H9 (cell line): Measurements from ENCODE around the gene ASIC1. TPM values are rescaled to one million over a fixed set of nuclear protein-coding genes. Genes with fewer than 3 reads are reported as not detected.

ENCODE experiments used
- DNase-seq: peaks from one replicate; pipeline ENCODE4 v3.0.0-alpha.2; 2017
- H2AFZ ChIP-seq: one replicate; pipeline ENCODE4 v1.6.1; 2013; ENCODE audit warnings: mild to moderate bottlenecking, low read length, control low read depth, moderate library complexity
- H2AK5ac ChIP-seq: 2 replicates; pipeline ENCODE4 v1.6.1; 2013; ENCODE audit warnings: low read length, control low read depth, mixed read lengths; ENCODE audit not compliant: insufficient read length
- H2BK120ac ChIP-seq: one replicate; pipeline ENCODE4 v1.6.1; 2013; ENCODE audit warnings: low read depth, mild to moderate bottlenecking, low read length, control low read depth, inconsistent platforms; ENCODE audit not compliant: poor library complexity, severe bottlenecking
- H2BK12ac ChIP-seq: 2 replicates; pipeline ENCODE4 v1.6.1; 2013; ENCODE audit warnings: low read length, control low read depth, mixed read lengths, low read depth; ENCODE audit not compliant: insufficient read length
- H2BK15ac ChIP-seq: 2 replicates; pipeline ENCODE4 v1.6.1; 2013; ENCODE audit warnings: low read depth, low read length, control low read depth
- H2BK20ac ChIP-seq: one replicate; pipeline ENCODE4 v1.6.1; 2013; ENCODE audit warnings: low read depth, mild to moderate bottlenecking, low read length, control low read depth, inconsistent platforms; ENCODE audit not compliant: poor library complexity, severe bottlenecking
- H2BK5ac ChIP-seq: 2 replicates; pipeline ENCODE4 v1.6.1; 2013; ENCODE audit warnings: low read length, control low read depth, mixed read lengths; ENCODE audit not compliant: insufficient read length
- H3K14ac ChIP-seq: 2 replicates; pipeline ENCODE4 v1.6.1; 2013; ENCODE audit warnings: low read length, control low read depth; ENCODE audit not compliant: insufficient read depth
- H3K18ac ChIP-seq: 2 replicates; pipeline ENCODE4 v1.6.1; 2013; ENCODE audit warnings: low read depth, mild to moderate bottlenecking, mixed read lengths, low read length, control low read depth; ENCODE audit not compliant: insufficient read length
- H3K23ac ChIP-seq: 2 replicates; pipeline ENCODE4 v1.6.1; 2013; ENCODE audit warnings: low read length, control low read depth, mixed read lengths, low read depth; ENCODE audit not compliant: insufficient read length
- H3K23me2 ChIP-seq: 2 replicates; pipeline ENCODE4 v1.6.1; 2013; ENCODE audit warnings: low read depth, mild to moderate bottlenecking, mixed read lengths, low read length, control low read depth; ENCODE audit not compliant: insufficient read length, poor library complexity, severe bottlenecking
- H3K27ac ChIP-seq: 2 replicates; pipeline ENCODE4 v1.5.1; 2013; ENCODE audit warnings: low read length, control low read depth, mixed read lengths, low read depth; ENCODE audit not compliant: insufficient read length
- H3K27me3 ChIP-seq: 2 replicates; pipeline ENCODE4 v1.6.1; 2013; ENCODE audit warnings: low read length, control low read depth, inconsistent platforms; ENCODE audit not compliant: insufficient read depth
- H3K4ac ChIP-seq: 2 replicates; pipeline ENCODE4 v1.6.1; 2013; ENCODE audit warnings: low read depth, mild to moderate bottlenecking, control low read depth, inconsistent platforms, low read length, moderate library complexity
- H3K4me1 ChIP-seq: 2 replicates; pipeline ENCODE4 v1.6.1; 2013; ENCODE audit warnings: low read length, control low read depth, inconsistent platforms; ENCODE audit not compliant: insufficient read depth
- H3K4me2 ChIP-seq: 2 replicates; pipeline ENCODE4 v1.6.1; 2013; ENCODE audit warnings: low read length, control low read depth, mixed read lengths; ENCODE audit not compliant: insufficient read length, insufficient read depth
- H3K56ac ChIP-seq: 2 replicates; pipeline ENCODE4 v1.6.1; 2013; ENCODE audit warnings: low read depth, mild to moderate bottlenecking, mixed read lengths, low read length, control low read depth; ENCODE audit not compliant: insufficient read length
- H3K79me1 ChIP-seq: 2 replicates; pipeline ENCODE4 v1.6.1; 2013; ENCODE audit warnings: low read depth, mild to moderate bottlenecking, moderate library complexity, low read length, control low read depth, inconsistent platforms; ENCODE audit not compliant: insufficient read depth, poor library complexity, severe bottlenecking
- H3K79me2 ChIP-seq: 2 replicates; pipeline ENCODE4 v1.6.1; 2013; ENCODE audit warnings: low read length, control low read depth, inconsistent platforms; ENCODE audit not compliant: insufficient read depth
- H3K9ac ChIP-seq: 2 replicates; pipeline ENCODE4 v1.6.1; 2013; ENCODE audit warnings: low read length, control low read depth, mixed read lengths; ENCODE audit not compliant: insufficient read length; ENCODE audit errors: extremely low read depth
- H3K9me3 ChIP-seq: one replicate; pipeline ENCODE4 v1.6.1; 2013; ENCODE audit warnings: low read depth, low read length, inconsistent platforms; ENCODE audit not compliant: control insufficient read depth
- H3T11ph ChIP-seq: one replicate; pipeline ENCODE4 v1.6.1; 2013; ENCODE audit warnings: mild to moderate bottlenecking, low read length, control low read depth, inconsistent platforms
- H4K20me1 ChIP-seq: one replicate; pipeline ENCODE4 v1.6.1; 2013; ENCODE audit not compliant: control insufficient read depth, insufficient read length, insufficient read depth
- H4K5ac ChIP-seq: 2 replicates; pipeline ENCODE4 v1.6.1; 2013; ENCODE audit warnings: low read depth, mild to moderate bottlenecking, mixed read lengths, low read length, control low read depth; ENCODE audit not compliant: insufficient read length
- H4K8ac ChIP-seq: replicated peaks from 2 replicates; pipeline ENCODE4 v1.6.1; 2013; ENCODE audit warnings: low read length, control low read depth, mixed read lengths, low read depth; ENCODE audit not compliant: insufficient read length
- H4K91ac ChIP-seq: 2 replicates; pipeline ENCODE4 v1.6.1; 2013; ENCODE audit warnings: low read depth, mild to moderate bottlenecking, moderate library complexity, mixed read lengths, low read length, control low read depth; ENCODE audit not compliant: insufficient read length
- H3K27ac Mint-ChIP-seq, 3 experiments: 2 replicates in 2 of 3; 3 replicates in 1 of 3; pipeline ENCODE4 v1.8.0; 2020 to 2021; ENCODE audit warnings: mixed read lengths in 3 of 3, mild to moderate bottlenecking in 1 of 3, moderate library complexity in 1 of 3
- H3K27me3 Mint-ChIP-seq: 2 replicates; pipeline ENCODE4 v1.8.0; 2021; ENCODE audit warnings: low read depth, mild to moderate bottlenecking, moderate library complexity, mixed read lengths
- H3K36me3 Mint-ChIP-seq, 3 experiments: 2 replicates in 2 of 3; 3 replicates in 1 of 3; pipeline ENCODE4 v1.8.0; 2020 to 2021; ENCODE audit warnings: low read depth in 3 of 3, mixed read lengths in 3 of 3; ENCODE audit not compliant: insufficient read depth in 1 of 3
- H3K4me1 Mint-ChIP-seq, 2 experiments: 2 replicates each; pipeline ENCODE4 v1.8.0; 2020; ENCODE audit warnings: mixed read lengths in 2 of 2
- H3K4me3 Mint-ChIP-seq, 2 experiments: 2 replicates in 1 of 2; 3 replicates in 1 of 2; pipeline ENCODE4 v1.8.0; 2020 to 2021; ENCODE audit warnings: mild to moderate bottlenecking in 2 of 2, mixed read lengths in 2 of 2, moderate library complexity in 1 of 2
- H3K9me3 Mint-ChIP-seq, 2 experiments: 2 replicates in 1 of 2; 3 replicates in 1 of 2; pipeline ENCODE4 v1.8.0; 2020; ENCODE audit warnings: mild to moderate bottlenecking in 2 of 2, mixed read lengths in 2 of 2, moderate library complexity in 1 of 2
- CTCF ChIP-seq: fragments of 200-600 bp; sonication (generic); conservative IDR thresholded peaks from 3 replicates; pipeline ENCODE4 v1.8.0; 2021; ENCODE audit warnings: antibody characterized with exemption, mild to moderate bottlenecking
- WGBS: extraction: QIAGEN DNeasy Blood & Tissue Kit; methylation state at CpG from one replicate; pipeline ENCODE4 v1.1.7; 2013; ENCODE audit warnings: missing lambda C conversion rate, low lambda C conversion rate, mixed read lengths; ENCODE audit not compliant: insufficient read length; ENCODE audit errors: extremely low coverage; 5-methylcytosine and 5-hydroxymethylcytosine counted together
- total RNA-seq: library from RNA; stranded (reverse); gene quantifications from 2 replicates; pipeline ENCODE4 v1.2.1, GENCODE V29; 2021

ASIC1 gene
- total RNA-seq, 1 experiment from 2014 or later, result 3.9 TPM

- peaks cover 33 to 44% of the 10 kb centered on the region in 2 experiments for H3K4me1 Mint-ChIP-seq
- no peak overlapping the region for H3K27ac Mint-ChIP-seq
- H3T11ph ChIP-seq, result no peak overlapping the region
These were observed 49.5 kb downstream of the ASIC1 start for GRCh38 chr12:50106907-50107306.

More at GRCh38 chr12:50106907-50107306, 49.5 kb downstream of the ASIC1 start:
- no peak overlapping the region for H2AFZ ChIP-seq
- H3K79me2 ChIP-seq, result no peaks in the 10 kb centered on the region
- H3K27ac ChIP-seq, result no peak overlapping the region
- H3K27me3 ChIP-seq, result no peaks in the 10 kb centered on the region
- peaks cover 0 to 7% (median 4%) of the 10 kb centered on the region in 3 experiments; a peak in 4 of 7 replicates for H3K36me3 Mint-ChIP-seq
- no peak overlapping the region for H4K8ac ChIP-seq
- H2BK12ac ChIP-seq, result no peak overlapping the region
- H3K4me1 ChIP-seq, result peaks cover 10% of the 10 kb centered on the region; the same call in 1 of the 2 replicates
- H3K9me3 ChIP-seq, result no peaks in the 10 kb centered on the region
- no peak overlapping the region for H2BK5ac ChIP-seq
- H4K20me1 ChIP-seq, result no peaks in the 10 kb centered on the region
- H4K5ac ChIP-seq, result no peak overlapping the region
- no peak overlapping the region for H2BK20ac ChIP-seq
- no peak overlapping the region for H4K91ac ChIP-seq
- H3K4ac ChIP-seq, result no peak overlapping the region
- H3K23me2 ChIP-seq, result no peaks in the 10 kb centered on the region
- no peak overlapping the region for H3K18ac ChIP-seq
- H3K56ac ChIP-seq, result no peak overlapping the region
- no peak overlapping the region for H2BK120ac ChIP-seq
- H3K4me3 Mint-ChIP-seq, result no peak overlapping the region
- H3K9me3 Mint-ChIP-seq, result no peaks in the 10 kb centered on the region
- H3K9ac ChIP-seq, result no peak overlapping the region
- H3K4me2 ChIP-seq, result no peak overlapping the region
- H3K23ac ChIP-seq, result no peak overlapping the region
- peaks cover 4% of the 10 kb centered on the region for H3K27me3 Mint-ChIP-seq
- no peaks in the 10 kb centered on the region for H3K79me1 ChIP-seq
- WGBS, result no CpG with 5 or more reads among the region's 3 CpGs
- DNase-seq, result no peak
- no peak for TF ChIP-seq CTCF
- H3K14ac ChIP-seq, result no peak overlapping the region
- no peak overlapping the region for H2BK15ac ChIP-seq
- no peak overlapping the region for H2AK5ac ChIP-seq
